GM23338 (cell line): ENCODE results near the gene LYVE1. TPM values are rescaled to one million over a fixed set of nuclear protein-coding genes. Genes with fewer than 3 reads are reported as not detected.

ENCODE experiments used
- ATAC-seq: fragments of 200-7000 bp; cut with Tn5 transposase; 3 replicates; pipeline ENCODE4 v1.9.1; 2020
- DNase-seq: peaks from one replicate; pipeline ENCODE4 v3.0.0-alpha.2; 2015; ENCODE audit warnings: low spot score
- H2AFZ ChIP-seq: fragments of 200-600 bp; sonication (generic); 2 replicates; pipeline ENCODE4 v1.8.0; 2016; ENCODE audit warnings: antibody characterized with exemption, mild to moderate bottlenecking, moderate library complexity
- H3F3A ChIP-seq: fragments of 200-600 bp; sonication (generic); replicated peaks from 2 replicates; pipeline ENCODE4 v1.8.0; 2017; ENCODE audit warnings: antibody characterized with exemption, mixed run types, low read depth
- H3K27ac ChIP-seq: fragments of 200-600 bp; sonication (generic); 2 replicates; pipeline ENCODE4 v1.6.1; 2016; ENCODE audit warnings: low read depth
- H3K27me3 ChIP-seq: fragments of 200-600 bp; sonication (generic); 2 replicates; pipeline ENCODE4 v1.8.0; 2016; ENCODE audit warnings: mild to moderate bottlenecking, mixed run types, moderate library complexity; ENCODE audit not compliant: insufficient read depth
- H3K36me3 ChIP-seq: fragments of 200-600 bp; sonication (generic); 2 replicates; pipeline ENCODE4 v1.8.0; 2016; ENCODE audit warnings: mild to moderate bottlenecking; ENCODE audit not compliant: insufficient read depth
- H3K4me1 ChIP-seq: fragments of 200-600 bp; sonication (generic); 2 replicates; pipeline ENCODE4 v1.8.0; 2016; ENCODE audit warnings: mild to moderate bottlenecking, moderate library complexity; ENCODE audit not compliant: insufficient read depth
- H3K4me2 ChIP-seq: fragments of 200-600 bp; sonication (generic); 2 replicates; pipeline ENCODE4 v1.7.1; 2017; ENCODE audit warnings: mixed run types
- H3K4me3 ChIP-seq: fragments of 200-600 bp; sonication (generic); 2 replicates; pipeline ENCODE4 v1.6.1; 2016; ENCODE audit warnings: mixed run types
- H3K79me2 ChIP-seq: fragments of 200-600 bp; sonication (generic); replicated peaks from 2 replicates; pipeline ENCODE4 v1.8.0; 2017; ENCODE audit warnings: mild to moderate bottlenecking; ENCODE audit not compliant: insufficient read depth
- H3K9me2 ChIP-seq: fragments of 200-600 bp; sonication (generic); 2 replicates; pipeline ENCODE4 v1.8.0; 2017; ENCODE audit not compliant: insufficient read depth
- H4K20me1 ChIP-seq: fragments of 200-600 bp; sonication (generic); replicated peaks from 2 replicates; pipeline ENCODE4 v1.8.0; 2017; ENCODE audit warnings: mild to moderate bottlenecking; ENCODE audit not compliant: insufficient read depth
- H3K27ac Mint-ChIP-seq: 2 replicates; pipeline ENCODE4 v1.8.0; 2020; ENCODE audit warnings: inconsistent platforms, mild to moderate bottlenecking, moderate library complexity, mixed read lengths
- H3K27me3 Mint-ChIP-seq: 3 replicates; pipeline ENCODE4 v1.8.0; 2022; ENCODE audit warnings: low read depth, mild to moderate bottlenecking, moderate library complexity, mixed read lengths, inconsistent platforms; ENCODE audit not compliant: insufficient read depth, poor library complexity
- H3K36me3 Mint-ChIP-seq: 3 replicates; pipeline ENCODE4 v1.8.0; 2021; ENCODE audit warnings: low read depth, mild to moderate bottlenecking, inconsistent platforms, moderate library complexity, mixed read lengths
- H3K4me1 Mint-ChIP-seq: 3 replicates; pipeline ENCODE4 v1.8.0; 2020; ENCODE audit warnings: mild to moderate bottlenecking, inconsistent platforms, mixed read lengths
- H3K4me3 Mint-ChIP-seq: 3 replicates; pipeline ENCODE4 v1.8.0; 2021; ENCODE audit warnings: moderate library complexity, mild to moderate bottlenecking, inconsistent platforms, mixed read lengths
- H3K9me3 Mint-ChIP-seq: 3 replicates; pipeline ENCODE4 v1.8.0; 2020; ENCODE audit warnings: moderate library complexity, mild to moderate bottlenecking, inconsistent platforms, mixed read lengths
- EZH2 ChIP-seq: fragments of 200-600 bp; sonication (generic); IDR thresholded peaks from one replicate; pipeline ENCODE4 v1.8.0; 2017; ENCODE audit warnings: antibody characterized with exemption, mild to moderate bottlenecking, low read depth; ENCODE audit not compliant: unreplicated experiment
- NANOG ChIP-seq: IDR thresholded peaks from 2 replicates; pipeline ENCODE4 v1.6.1; 2016; ENCODE audit warnings: antibody characterized with exemption, borderline replicate concordance
- STAT1 ChIP-seq: IDR thresholded peaks from one replicate; pipeline ENCODE4 v1.6.1; 2016; ENCODE audit warnings: antibody characterized with exemption; ENCODE audit not compliant: unreplicated experiment
- ZNF114 ChIP-seq: fragments of 250-450 bp; sonication (Bioruptor Pico); IDR thresholded peaks from 2 replicates; pipeline ENCODE4 v1.5.0; 2020; ENCODE audit warnings: mild to moderate bottlenecking, moderate library complexity
- ZNF462 ChIP-seq: fragments of 250-450 bp; sonication (Bioruptor Pico); IDR thresholded peaks from 2 replicates; pipeline ENCODE4 v1.5.0; 2020; ENCODE audit warnings: mild to moderate bottlenecking, moderate library complexity
- polyA plus RNA-seq: library from polyadenylated mRNA; unstranded; fragments of >200 nt; fragmentation: Nextera tagmentation; extraction: Ambion mirVana; gene quantifications from 2 replicates; pipeline ENCODE4 v1.2.1, GENCODE V29; 2016
- total RNA-seq: library from RNA; depleted of rRNA; stranded (reverse); fragments of >200 nt; shearing (Covaris generic); gene quantifications from 2 replicates; pipeline ENCODE4 v1.2.3, GENCODE V29; 2014
- TF ChIP-seq, protein P1 (sequence below), 2 experiments: fragments of 200-600 bp in 1 of 2; sonication (generic) in 1 of 2; conservative IDR thresholded peaks; 2 replicates each; pipeline versions ENCODE4 v1.5.1 to v1.6.1; 2016 to 2017; ENCODE audit warnings: antibody characterized with exemption in 2 of 2, low read depth in 2 of 2, mild to moderate bottlenecking in 2 of 2, moderate library complexity in 1 of 2
- TF ChIP-seq, protein P2 (sequence below): IDR thresholded peaks from 2 replicates; pipeline ENCODE4 v1.6.1; 2016; ENCODE audit warnings: antibody characterized with exemption

The LYVE1 gene
- total and polyA plus RNA-seq, 2 experiments from 2014 or later, result 0.94 TPM; not detected in 1

- Histone ChIP-seq H3F3A (no peaks in the 10 kb centered on the region), H2AFZ (no peak overlapping the region), H3K36me3 (no peaks in the 10 kb centered on the region), H3K27ac (no peak overlapping the region), H3K27me3 (no peaks in the 10 kb centered on the region), H3K4me1 (peaks cover 16% of the 10 kb centered on the region), H3K79me2 (no peaks in the 10 kb centered on the region), H3K4me3 (no peak overlapping the region), H3K9me2 (peaks cover 8% of the 10 kb centered on the region), H4K20me1 (no peaks in the 10 kb centered on the region), H3K4me2 (no peak overlapping the region)
- Mint-ChIP-seq H3K36me3 (no peaks in the 10 kb centered on the region), H3K4me3 (no peak overlapping the region), H3K9me3 (no peaks in the 10 kb centered on the region), H3K4me1 (peaks cover 12% of the 10 kb centered on the region), H3K27me3 (no peaks in the 10 kb centered on the region), H3K27ac (peak overlapping the region; percentile 41; the same call in 1 of the 2 replicates)
- TF ChIP-seq, protein P1, sequence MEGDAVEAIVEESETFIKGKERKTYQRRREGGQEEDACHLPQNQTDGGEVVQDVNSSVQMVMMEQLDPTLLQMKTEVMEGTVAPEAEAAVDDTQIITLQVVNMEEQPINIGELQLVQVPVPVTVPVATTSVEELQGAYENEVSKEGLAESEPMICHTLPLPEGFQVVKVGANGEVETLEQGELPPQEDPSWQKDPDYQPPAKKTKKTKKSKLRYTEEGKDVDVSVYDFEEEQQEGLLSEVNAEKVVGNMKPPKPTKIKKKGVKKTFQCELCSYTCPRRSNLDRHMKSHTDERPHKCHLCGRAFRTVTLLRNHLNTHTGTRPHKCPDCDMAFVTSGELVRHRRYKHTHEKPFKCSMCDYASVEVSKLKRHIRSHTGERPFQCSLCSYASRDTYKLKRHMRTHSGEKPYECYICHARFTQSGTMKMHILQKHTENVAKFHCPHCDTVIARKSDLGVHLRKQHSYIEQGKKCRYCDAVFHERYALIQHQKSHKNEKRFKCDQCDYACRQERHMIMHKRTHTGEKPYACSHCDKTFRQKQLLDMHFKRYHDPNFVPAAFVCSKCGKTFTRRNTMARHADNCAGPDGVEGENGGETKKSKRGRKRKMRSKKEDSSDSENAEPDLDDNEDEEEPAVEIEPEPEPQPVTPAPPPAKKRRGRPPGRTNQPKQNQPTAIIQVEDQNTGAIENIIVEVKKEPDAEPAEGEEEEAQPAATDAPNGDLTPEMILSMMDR (conservative IDR thresholded peaks at IDR 0.05; ENCODE audit: low read depth in 2 of 2), result peak; percentile 32 to 46
- TF ChIP-seq EZH2 (no peak), NANOG (no peak), ZNF114 (no peak), ZNF462 (CRISPR knock-in tag) (no peak), STAT1 (no peak)
- TF ChIP-seq, protein P2, sequence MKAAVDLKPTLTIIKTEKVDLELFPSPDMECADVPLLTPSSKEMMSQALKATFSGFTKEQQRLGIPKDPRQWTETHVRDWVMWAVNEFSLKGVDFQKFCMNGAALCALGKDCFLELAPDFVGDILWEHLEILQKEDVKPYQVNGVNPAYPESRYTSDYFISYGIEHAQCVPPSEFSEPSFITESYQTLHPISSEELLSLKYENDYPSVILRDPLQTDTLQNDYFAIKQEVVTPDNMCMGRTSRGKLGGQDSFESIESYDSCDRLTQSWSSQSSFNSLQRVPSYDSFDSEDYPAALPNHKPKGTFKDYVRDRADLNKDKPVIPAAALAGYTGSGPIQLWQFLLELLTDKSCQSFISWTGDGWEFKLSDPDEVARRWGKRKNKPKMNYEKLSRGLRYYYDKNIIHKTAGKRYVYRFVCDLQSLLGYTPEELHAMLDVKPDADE, result no peak
- no peak for DNase-seq
- no peak for ATAC-seq
Observed at GRCh38 chr11:10564696-10565318, 3.7 kb downstream of the LYVE1 start.
